Keratinocyte (primary cell): ENCODE results near the gene NUDT6. TPM values are rescaled to one million over a fixed set of nuclear protein-coding genes. Genes with fewer than 3 reads are reported as not detected.

Source experiments
- DNase-seq: peaks from one replicate; pipeline ENCODE4 v3.0.0-alpha.2; 2011; ENCODE audit warnings: low read depth, missing footprints, low spot score
- FAIRE-seq: peaks from 2 replicates; lab custom pipeline; 2011; peaks lifted over from hg19 to GRCh38; lab: Jason Lieb, UNC
- H2AFZ ChIP-seq: 2 replicates; pipeline ENCODE4 v1.6.0; 2012; ENCODE audit warnings: low read length, control low read depth, inconsistent platforms; ENCODE audit not compliant: control insufficient read depth
- H3K27ac ChIP-seq: 2 replicates; pipeline ENCODE4 v1.5.1; 2011; ENCODE audit warnings: low read length; ENCODE audit not compliant: control insufficient read depth, insufficient read depth
- H3K27me3 ChIP-seq: 3 replicates; pipeline ENCODE4 v1.6.0; 2011; ENCODE audit warnings: low read length; ENCODE audit not compliant: control insufficient read depth, insufficient read depth; ENCODE audit errors: extremely low read depth
- H3K36me3 ChIP-seq, 2 experiments: 2 replicates in 1 of 2; 3 replicates in 1 of 2; pipeline ENCODE4 v1.5.1; 2011; ENCODE audit warnings: low read length in 2 of 2, mild to moderate bottlenecking in 1 of 2; ENCODE audit not compliant: control insufficient read depth in 2 of 2, insufficient read depth in 2 of 2; ENCODE audit errors: extremely low read depth in 1 of 2
- H3K4me1 ChIP-seq: 3 replicates; pipeline ENCODE4 v1.5.1; 2011; ENCODE audit warnings: low read length; ENCODE audit not compliant: control insufficient read depth, insufficient read depth; ENCODE audit errors: extremely low read depth
- H3K4me2 ChIP-seq: 3 replicates; pipeline ENCODE4 v1.6.0; 2011; ENCODE audit warnings: low read depth, low read length; ENCODE audit not compliant: control insufficient read depth, insufficient read depth; ENCODE audit errors: extremely low read depth
- H3K4me3 ChIP-seq, 3 experiments: fragments of 200-600 bp in 1 of 3; sonication (generic) in 1 of 3; 2 replicates in 2 of 3; 3 replicates in 1 of 3; pipeline ENCODE4 v1.5.1; 2011 to 2016; ENCODE audit warnings: low read length in 3 of 3, mild to moderate bottlenecking in 3 of 3, control low read depth in 2 of 3, inconsistent platforms in 1 of 3, low read depth in 1 of 3, mixed read lengths in 1 of 3, mixed run types in 1 of 3, moderate library complexity in 1 of 3; ENCODE audit not compliant: control insufficient read depth in 2 of 3, insufficient read depth in 2 of 3; ENCODE audit errors: extremely low read depth in 1 of 3
- H3K79me2 ChIP-seq: 2 replicates; pipeline ENCODE4 v1.6.0; 2012; ENCODE audit warnings: low read length; ENCODE audit not compliant: control insufficient read depth, insufficient read depth
- H3K9ac ChIP-seq: 3 replicates; pipeline ENCODE4 v1.6.0; 2011; ENCODE audit warnings: low read length; ENCODE audit not compliant: control insufficient read depth, insufficient read depth; ENCODE audit errors: extremely low read depth
- H3K9me1 ChIP-seq: 3 replicates; pipeline ENCODE4 v1.6.0; 2011; ENCODE audit warnings: low read length; ENCODE audit not compliant: control insufficient read depth, insufficient read depth; ENCODE audit errors: extremely low read depth
- H3K9me3 ChIP-seq: 2 replicates; pipeline ENCODE4 v1.5.1; 2012; ENCODE audit warnings: low read depth, low read length; ENCODE audit not compliant: control insufficient read depth
- H4K20me1 ChIP-seq: 3 replicates; pipeline ENCODE4 v1.6.0; 2011; ENCODE audit warnings: low read length; ENCODE audit not compliant: control insufficient read depth, insufficient read depth; ENCODE audit errors: extremely low read depth
- EZH2 ChIP-seq: IDR thresholded peaks from one replicate; pipeline ENCODE4 v1.6.1; 2012; ENCODE audit warnings: inconsistent platforms, mild to moderate bottlenecking, low read length, moderate library complexity
- dilution Hi-C: fragments of 300-500 bp; cut with MboI; formaldehyde crosslinking; loops from one replicate; pipeline ENCODE4 v1.7.0; 2020; ENCODE audit warnings: low sequenced_read_pairs; ENCODE audit not compliant: extremely low pct_ligation_motif_present
- polyA plus RNA-seq, 5 experiments: library from polyadenylated mRNA; depleted of rRNA in 3 of 5; stranded (reverse) in 3 of 5; stranded (forward) in 1 of 5; unstranded in 1 of 5; fragments of >200 nt; gene quantifications; 1 replicate in 1 of 5; 2 replicates in 3 of 5; 3 replicates in 1 of 5; pipeline versions ENCODE4 v1.2.1 to v1.2.3, GENCODE V29; 2011 to 2012; ENCODE audit warnings: missing spikeins in 2 of 5, low read depth in 1 of 5, low replicate concordance in 1 of 5
- TF ChIP-seq, protein P1 (sequence below), 3 experiments: IDR thresholded peaks in 1 of 3; conservative IDR thresholded peaks in 1 of 3; optimal IDR thresholded peaks in 1 of 3; 2 replicates in 2 of 3; 3 replicates in 1 of 3; pipeline versions ENCODE3 to v1.5.1; 2011; ENCODE audit warnings: low read length in 3 of 3, mild to moderate bottlenecking in 3 of 3, moderate library complexity in 2 of 3, control low read depth in 1 of 3, inconsistent platforms in 1 of 3; ENCODE audit not compliant: insufficient read depth in 2 of 3; ENCODE audit errors: extremely low read depth in 1 of 3

NUDT6 gene
- polyA plus RNA-seq, 1 donor (not counting 4 experiments of a cell fraction or from before 2014, with no cell fraction given) = 6.9 TPM

DNA sequence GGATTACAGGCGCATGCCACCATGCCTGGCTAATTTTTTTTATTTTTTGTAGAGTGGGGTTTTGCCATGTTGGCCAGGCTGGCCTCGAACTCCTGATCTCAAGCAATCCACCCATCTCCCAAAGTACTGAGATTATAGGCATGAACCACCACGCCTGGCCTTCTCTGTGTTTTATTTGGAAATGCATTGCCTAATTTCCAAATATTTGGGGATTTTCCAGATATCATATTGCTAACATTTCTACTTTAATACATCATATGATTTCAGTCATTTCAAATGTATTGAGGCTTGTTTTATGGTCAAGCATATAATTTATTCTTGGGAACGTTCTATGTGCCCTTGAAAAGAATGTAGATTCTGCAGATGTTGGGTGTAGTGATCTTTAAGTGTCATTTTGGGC is 57.0 kb downstream of the NUDT6 start:
- Histone ChIP-seq H3K27me3 (no peaks in the 10 kb centered on the region), H3K36me3 (no peaks in the 10 kb centered on the region), H4K20me1 (no peaks in the 10 kb centered on the region), H2AFZ (no peak overlapping the region), H3K79me2 (no peaks in the 10 kb centered on the region), H3K27ac (no peak overlapping the region), H3K4me2 (no peak overlapping the region), H3K4me1 (no peaks in the 10 kb centered on the region), H3K4me3 (no peak overlapping the region), H3K9me1 (no peaks in the 10 kb centered on the region), H3K9ac (no peak overlapping the region), H3K9me3 (no peaks in the 10 kb centered on the region)
- TF ChIP-seq, protein P1, sequence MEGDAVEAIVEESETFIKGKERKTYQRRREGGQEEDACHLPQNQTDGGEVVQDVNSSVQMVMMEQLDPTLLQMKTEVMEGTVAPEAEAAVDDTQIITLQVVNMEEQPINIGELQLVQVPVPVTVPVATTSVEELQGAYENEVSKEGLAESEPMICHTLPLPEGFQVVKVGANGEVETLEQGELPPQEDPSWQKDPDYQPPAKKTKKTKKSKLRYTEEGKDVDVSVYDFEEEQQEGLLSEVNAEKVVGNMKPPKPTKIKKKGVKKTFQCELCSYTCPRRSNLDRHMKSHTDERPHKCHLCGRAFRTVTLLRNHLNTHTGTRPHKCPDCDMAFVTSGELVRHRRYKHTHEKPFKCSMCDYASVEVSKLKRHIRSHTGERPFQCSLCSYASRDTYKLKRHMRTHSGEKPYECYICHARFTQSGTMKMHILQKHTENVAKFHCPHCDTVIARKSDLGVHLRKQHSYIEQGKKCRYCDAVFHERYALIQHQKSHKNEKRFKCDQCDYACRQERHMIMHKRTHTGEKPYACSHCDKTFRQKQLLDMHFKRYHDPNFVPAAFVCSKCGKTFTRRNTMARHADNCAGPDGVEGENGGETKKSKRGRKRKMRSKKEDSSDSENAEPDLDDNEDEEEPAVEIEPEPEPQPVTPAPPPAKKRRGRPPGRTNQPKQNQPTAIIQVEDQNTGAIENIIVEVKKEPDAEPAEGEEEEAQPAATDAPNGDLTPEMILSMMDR (optimal IDR thresholded peaks at IDR 0.05 in 1 of 3, IDR thresholded peaks at IDR 0.05 in 1 of 3, conservative IDR thresholded peaks at IDR 0.05 in 1 of 3; ENCODE audit: extremely low read depth in 1 of 3, insufficient read depth in 2 of 3, low read length in 3 of 3) = no peak
- no peak for TF ChIP-seq EZH2
- dilution Hi-C loops = no loop called here
- DNase-seq (no peak), FAIRE-seq (no peak)

DNA sequence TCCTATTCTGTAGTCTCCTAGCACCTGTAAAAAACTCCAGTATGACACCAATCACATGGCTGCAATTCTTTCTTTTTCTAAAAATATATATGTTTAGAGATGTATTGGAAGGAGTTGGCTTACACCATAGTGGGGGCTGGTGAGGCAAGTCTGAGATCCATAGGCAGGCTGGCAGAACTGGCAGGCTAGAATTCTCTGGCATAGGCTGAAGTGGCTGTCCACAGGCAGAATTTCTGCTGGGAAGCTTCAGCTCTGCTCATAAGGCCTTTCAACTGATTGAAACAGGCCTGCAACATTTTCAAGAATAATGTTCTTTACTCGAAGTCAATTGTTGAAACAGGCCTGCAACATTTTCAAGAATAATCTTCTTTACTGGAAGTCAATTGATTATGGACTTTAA is 58.8 kb downstream of the NUDT6 start:
- H3K79me2 ChIP-seq = no peaks in the 10 kb centered on the region
- H4K20me1 ChIP-seq = no peaks in the 10 kb centered on the region
- no peaks in the 10 kb centered on the region for H3K9me1 ChIP-seq
- no peak overlapping the region for H3K9ac ChIP-seq
- H3K27ac ChIP-seq = no peak overlapping the region
- no peaks in the 10 kb centered on the region for H3K9me3 ChIP-seq
- dilution Hi-C loops = no loop called here
- no peak overlapping the region for H3K4me2 ChIP-seq
- H3K4me3 ChIP-seq = no peak overlapping the region
- H3K4me1 ChIP-seq = no peaks in the 10 kb centered on the region
- FAIRE-seq (no peak), DNase-seq (no peak)
- TF ChIP-seq, protein P1 (optimal IDR thresholded peaks at IDR 0.05 in 1 of 3, IDR thresholded peaks at IDR 0.05 in 1 of 3, conservative IDR thresholded peaks at IDR 0.05 in 1 of 3; ENCODE audit: extremely low read depth in 1 of 3, insufficient read depth in 2 of 3, low read length in 3 of 3) = no peak
- no peak for TF ChIP-seq EZH2
- no peaks in the 10 kb centered on the region for H3K27me3 ChIP-seq
- no peaks in the 10 kb centered on the region for H3K36me3 ChIP-seq
- H2AFZ ChIP-seq = no peak overlapping the region
